Activated CD8-positive, alpha-beta T cell treated with anti-CD3 and anti-CD28 coated beads for 36 hours (primary cell): Measurements from ENCODE around the gene GZMA. TPM values are rescaled to one million over a fixed set of nuclear protein-coding genes. Genes with fewer than 3 reads are reported as not detected.

Experiments used
- ATAC-seq: fragments of 200-7000 bp; cut with Tn5 transposase; one replicate; pipeline ENCODE4 v1.10.0; 2021; ENCODE audit warnings: mild to moderate bottlenecking, moderate library complexity
- CTCF ChIA-PET: fragments of 350-600 bp; sonication (Branson Sonifier 250); formaldehyde crosslinking; loops from one replicate; lab custom pipeline; 2021; ENCODE audit warnings: antibody characterized with exemption; lab: Charles Lee
- POLR2A ChIA-PET: fragments of 350-600 bp; sonication (Branson Sonifier 250); formaldehyde crosslinking; loops from one replicate; lab custom pipeline; 2021; ENCODE audit warnings: antibody characterized with exemption; lab: Charles Lee
- DNase-seq: peaks from one replicate; pipeline ENCODE4 v3.0.0-alpha.2; 2020
- H3K27ac Mint-ChIP-seq: one replicate; pipeline ENCODE4 v1.8.0; 2021; ENCODE audit warnings: mild to moderate bottlenecking, mixed read lengths
- H3K27me3 Mint-ChIP-seq: one replicate; pipeline ENCODE4 v1.8.0; 2021; ENCODE audit warnings: mixed read lengths
- H3K36me3 Mint-ChIP-seq: one replicate; pipeline ENCODE4 v1.8.0; 2021; ENCODE audit warnings: low read depth, mixed read lengths
- H3K4me1 Mint-ChIP-seq: one replicate; pipeline ENCODE4 v1.8.0; 2021; ENCODE audit warnings: low read depth, mixed read lengths
- H3K4me3 Mint-ChIP-seq: one replicate; pipeline ENCODE4 v1.8.0; 2021; ENCODE audit warnings: mild to moderate bottlenecking, moderate library complexity, mixed read lengths
- H3K9me3 Mint-ChIP-seq: one replicate; pipeline ENCODE4 v1.8.0; 2021; ENCODE audit warnings: mixed read lengths
- intact Hi-C: fragments of 100-400 bp; cut with micrococcal nuclease; formaldehyde crosslinking; loops from one replicate; pipeline ENCODE4 v1.10.0; 2022
- total RNA-seq, 2 experiments: library from RNA; stranded (reverse); gene quantifications; one replicate each; pipeline ENCODE4 v1.2.3, GENCODE V29; 2021
- TF ChIP-seq, protein P1 (sequence below): fragments of 200-600 bp; IDR thresholded peaks from one replicate; pipeline ENCODE4 v1.8.0; 2022; ENCODE audit warnings: antibody characterized with exemption, mild to moderate bottlenecking

GZMA gene
- total RNA-seq, 2 experiments from 2014 or later, result 17.8 to 18.2 TPM

- TF ChIP-seq, protein P1, sequence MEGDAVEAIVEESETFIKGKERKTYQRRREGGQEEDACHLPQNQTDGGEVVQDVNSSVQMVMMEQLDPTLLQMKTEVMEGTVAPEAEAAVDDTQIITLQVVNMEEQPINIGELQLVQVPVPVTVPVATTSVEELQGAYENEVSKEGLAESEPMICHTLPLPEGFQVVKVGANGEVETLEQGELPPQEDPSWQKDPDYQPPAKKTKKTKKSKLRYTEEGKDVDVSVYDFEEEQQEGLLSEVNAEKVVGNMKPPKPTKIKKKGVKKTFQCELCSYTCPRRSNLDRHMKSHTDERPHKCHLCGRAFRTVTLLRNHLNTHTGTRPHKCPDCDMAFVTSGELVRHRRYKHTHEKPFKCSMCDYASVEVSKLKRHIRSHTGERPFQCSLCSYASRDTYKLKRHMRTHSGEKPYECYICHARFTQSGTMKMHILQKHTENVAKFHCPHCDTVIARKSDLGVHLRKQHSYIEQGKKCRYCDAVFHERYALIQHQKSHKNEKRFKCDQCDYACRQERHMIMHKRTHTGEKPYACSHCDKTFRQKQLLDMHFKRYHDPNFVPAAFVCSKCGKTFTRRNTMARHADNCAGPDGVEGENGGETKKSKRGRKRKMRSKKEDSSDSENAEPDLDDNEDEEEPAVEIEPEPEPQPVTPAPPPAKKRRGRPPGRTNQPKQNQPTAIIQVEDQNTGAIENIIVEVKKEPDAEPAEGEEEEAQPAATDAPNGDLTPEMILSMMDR, result no peak
- H3K4me3 Mint-ChIP-seq, result no peak overlapping the region
- POLR2A ChIA-PET, result interaction anchor here (0.8 to 1.6 kb wide), 3 partner anchors 69 to 235 kb away, joined by 3 to 6 read pairs (median 4); no protein-coding TSS in a partner anchor
- peak; percentile 63 for DNase-seq
- intact Hi-C loops, result loop anchor here (5.0 to 10.0 kb wide), 2 partner anchors 39 to 106 kb away; partner anchors contain the start of gene GZMA
- H3K27ac Mint-ChIP-seq, result peak overlapping the region; percentile 43
- no peaks in the 10 kb centered on the region for H3K36me3 Mint-ChIP-seq
- peak; percentile 12 for ATAC-seq
- H3K9me3 Mint-ChIP-seq, result no peaks in the 10 kb centered on the region
- peaks cover 19% of the 10 kb centered on the region for H3K4me1 Mint-ChIP-seq
- peaks cover 5% of the 10 kb centered on the region for H3K27me3 Mint-ChIP-seq
- CTCF ChIA-PET, result interaction anchor here (0.7 to 6.7 kb wide), 7 partner anchors 31 to 235 kb away, joined by 3 to 111 read pairs (median 4); no protein-coding TSS in a partner anchor
Observed at GRCh38 chr5:55140908-55141665, 38.6 kb downstream of the GZMA start.

DNA sequence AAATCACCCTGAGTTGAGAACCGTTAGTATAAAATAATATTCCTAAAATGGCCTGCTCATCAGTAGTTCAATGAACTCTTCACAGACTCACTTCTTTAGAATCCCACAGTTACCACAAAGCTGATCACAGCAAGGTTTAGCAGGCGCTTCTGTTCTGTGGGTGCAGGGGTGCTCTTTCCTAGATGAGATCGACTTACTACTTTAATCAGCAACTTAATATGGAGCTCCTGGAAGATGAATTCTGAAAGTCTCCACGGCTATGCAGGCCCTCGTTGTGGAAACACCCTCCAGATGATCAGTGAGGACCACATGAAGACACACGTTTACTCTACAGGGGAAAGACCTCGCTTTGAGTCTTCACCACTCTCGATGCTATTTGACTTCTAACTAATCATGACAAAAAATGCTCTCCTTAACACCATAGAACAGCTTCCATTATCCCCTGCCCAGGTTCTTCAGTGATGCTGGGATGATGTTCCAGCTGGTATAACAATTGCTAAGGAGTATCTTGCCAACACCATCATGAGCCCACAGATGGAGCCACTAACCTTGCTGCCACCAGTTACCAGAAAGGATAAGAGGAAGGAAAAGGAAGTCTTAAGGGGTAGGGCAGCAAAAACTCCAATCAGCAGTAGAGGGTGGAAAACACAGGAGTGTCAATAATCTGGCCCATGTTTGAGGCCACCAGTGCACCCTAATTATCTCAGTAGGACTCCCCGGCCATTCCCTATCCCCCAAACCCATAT lies 39.7 kb downstream of the GZMA start:
- peaks cover 5% of the 10 kb centered on the region for H3K27me3 Mint-ChIP-seq
- ATAC-seq (peak; percentile 75), DNase-seq (peak; percentile 50)
- TF ChIP-seq, protein P1, result no peak
- intact Hi-C loops, result loop anchor here (5.0 to 10.0 kb wide), 2 partner anchors 40 to 107 kb away; partner anchors contain the start of gene GZMA
- no peaks in the 10 kb centered on the region for H3K9me3 Mint-ChIP-seq
- H3K4me1 Mint-ChIP-seq, result peaks cover 24% of the 10 kb centered on the region
- ChIA-PET POLR2A (interaction anchor here (0.6 to 1.6 kb wide), 5 partner anchors 20 to 236 kb away, joined by 3 to 6 read pairs (median 3); no protein-coding TSS in a partner anchor), CTCF (interaction anchor here (0.7 to 6.7 kb wide), 10 partner anchors 8 to 236 kb away, joined by 3 to 111 read pairs (median 4); partner anchors contain the start of gene GPX8)
- peak overlapping the region; percentile 43 for H3K27ac Mint-ChIP-seq
- no peaks in the 10 kb centered on the region for H3K36me3 Mint-ChIP-seq
- H3K4me3 Mint-ChIP-seq, result no peak overlapping the region

GRCh38 chr5:55143624-55144023 lies 41.2 kb downstream of the GZMA start:
- TF ChIP-seq, protein P1, result no peak
- Mint-ChIP-seq H3K4me1 (peaks cover 24% of the 10 kb centered on the region), H3K4me3 (no peak overlapping the region), H3K9me3 (no peaks in the 10 kb centered on the region), H3K36me3 (no peaks in the 10 kb centered on the region), H3K27me3 (peaks cover 5% of the 10 kb centered on the region), H3K27ac (no peak overlapping the region)
- ATAC-seq (no peak), DNase-seq (no peak)
- intact Hi-C loops, result loop anchor here (5.0 to 10.0 kb wide), 2 partner anchors 41 to 109 kb away; partner anchors contain the start of gene GZMA
- ChIA-PET CTCF (interaction anchor here (1.1 to 6.7 kb wide), 4 partner anchors 10 to 238 kb away, joined by 3 to 111 read pairs (median 20); partner anchors contain the start of gene GPX8), POLR2A (no interaction called here)

- H3K9me3 Mint-ChIP-seq, result no peaks in the 10 kb centered on the region
- POLR2A ChIA-PET, result no interaction called here
- no peaks in the 10 kb centered on the region for H3K36me3 Mint-ChIP-seq
- TF ChIP-seq, protein P1, result no peak
- H3K27me3 Mint-ChIP-seq, result peaks cover 6% of the 10 kb centered on the region
- ATAC-seq (no peak), DNase-seq (no peak)
- CTCF ChIA-PET, result interaction anchor here (0.6 to 6.7 kb wide), 48 partner anchors 8 to 301 kb away, joined by 3 to 111 read pairs (median 5); partner anchors contain the start of genes ESM1, GPX8 and GZMK
- H3K4me3 Mint-ChIP-seq, result no peak overlapping the region
- no peak overlapping the region for H3K27ac Mint-ChIP-seq
- H3K4me1 Mint-ChIP-seq, result peaks cover 19% of the 10 kb centered on the region
- intact Hi-C loops, result loop anchor here (1.0 to 10.0 kb wide), 4 partner anchors 111 to 629 kb away; partner anchors contain the start of gene SNX18
Observed at GRCh38 chr5:55146080-55146479, 43.6 kb downstream of the GZMA start.
